OCI-LY3 (cell line): Measurements from ENCODE around the gene TTC23.

Experiments
- CTCF ChIP-seq: fragments of 200-600, 300-600 bp; sonication (generic); IDR thresholded peaks from 2 replicates; pipeline ENCODE4 v1.5.1; 2014; ENCODE audit warnings: antibody characterized with exemption, low read length, low read depth
- EZH2phosphoT487 ChIP-seq: fragments of 200-600 bp; shearing (Covaris generic); IDR thresholded peaks from 2 replicates; pipeline ENCODE4 v1.6.1; 2018; ENCODE audit warnings: antibody characterized with exemption, mixed run types, low read depth

GRCh38 chr15:99275061-99275460 is 25.7 kb upstream of the TTC23 start:
- TF ChIP-seq CTCF (no peak), EZH2phosphoT487 (no peak)
